DOHH2 (cell line): Measurements from ENCODE around the gene CCDC85B.

Experiments used
- EZH2phosphoT487 ChIP-seq: fragments of 200-600 bp; sonication (generic); IDR thresholded peaks from 2 replicates; pipeline ENCODE4 v1.6.1; 2017; ENCODE audit warnings: borderline replicate concordance, mild to moderate bottlenecking, antibody characterized with exemption, low read length, moderate library complexity, mixed read lengths
- TF ChIP-seq, protein P1 (sequence below): fragments of 200-600 bp; sonication (generic); IDR thresholded peaks from one replicate; pipeline ENCODE4 v1.5.1; 2014; ENCODE audit warnings: antibody characterized with exemption, mild to moderate bottlenecking, low read depth, low read length; ENCODE audit not compliant: poor library complexity, severe bottlenecking

GRCh38 chr11:65882120-65883057 lies 8.1 kb upstream of the CCDC85B start:
- TF ChIP-seq, protein P1, sequence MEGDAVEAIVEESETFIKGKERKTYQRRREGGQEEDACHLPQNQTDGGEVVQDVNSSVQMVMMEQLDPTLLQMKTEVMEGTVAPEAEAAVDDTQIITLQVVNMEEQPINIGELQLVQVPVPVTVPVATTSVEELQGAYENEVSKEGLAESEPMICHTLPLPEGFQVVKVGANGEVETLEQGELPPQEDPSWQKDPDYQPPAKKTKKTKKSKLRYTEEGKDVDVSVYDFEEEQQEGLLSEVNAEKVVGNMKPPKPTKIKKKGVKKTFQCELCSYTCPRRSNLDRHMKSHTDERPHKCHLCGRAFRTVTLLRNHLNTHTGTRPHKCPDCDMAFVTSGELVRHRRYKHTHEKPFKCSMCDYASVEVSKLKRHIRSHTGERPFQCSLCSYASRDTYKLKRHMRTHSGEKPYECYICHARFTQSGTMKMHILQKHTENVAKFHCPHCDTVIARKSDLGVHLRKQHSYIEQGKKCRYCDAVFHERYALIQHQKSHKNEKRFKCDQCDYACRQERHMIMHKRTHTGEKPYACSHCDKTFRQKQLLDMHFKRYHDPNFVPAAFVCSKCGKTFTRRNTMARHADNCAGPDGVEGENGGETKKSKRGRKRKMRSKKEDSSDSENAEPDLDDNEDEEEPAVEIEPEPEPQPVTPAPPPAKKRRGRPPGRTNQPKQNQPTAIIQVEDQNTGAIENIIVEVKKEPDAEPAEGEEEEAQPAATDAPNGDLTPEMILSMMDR: no peak
- TF ChIP-seq EZH2phosphoT487: no peak
